ENCODE measurements around the gene VRK1. TPM values are rescaled to one million over a fixed set of nuclear protein-coding genes. Genes with fewer than 3 reads are reported as not detected.

The VRK1 gene
- total RNA-seq, 2 experiments from 2014 or later = 71.1 to 76.5 TPM

DNA sequence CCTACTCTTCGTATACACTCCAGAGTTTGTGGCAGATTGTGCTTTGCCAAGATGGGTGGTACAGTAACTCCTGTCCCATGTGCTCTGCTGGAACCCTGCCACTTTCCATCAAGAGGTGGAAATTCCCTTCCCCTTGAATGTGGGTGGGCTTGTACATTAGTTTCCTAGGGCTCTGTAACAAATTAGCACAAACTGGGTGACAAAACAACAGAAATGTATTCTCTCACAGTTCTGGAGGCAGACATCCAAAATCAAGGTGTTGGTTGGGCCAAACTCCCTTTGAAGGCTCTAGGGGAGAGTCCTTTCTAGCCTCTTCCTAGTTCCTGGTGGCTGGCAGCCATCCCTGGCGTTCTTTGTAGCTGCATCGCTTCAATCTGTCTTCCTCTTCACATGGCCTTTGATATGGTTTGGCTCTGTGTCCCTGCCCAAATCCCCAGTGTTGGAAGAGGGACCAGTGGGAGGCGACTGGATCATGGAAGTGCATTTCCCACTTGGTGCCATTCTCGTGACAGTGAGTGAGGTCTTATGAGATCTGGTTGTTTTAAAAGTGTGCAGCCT, 117.5 kb downstream of the VRK1 start:
- Mint-ChIP-seq H3K4me3 (no peak overlapping the region), H3K4me1 (ENCODE audit: low read depth) (peaks cover 15% of the 10 kb centered on the region), H3K36me3 (ENCODE audit: low read depth) (peaks cover 9% of the 10 kb centered on the region), H3K9me3 (ENCODE audit: insufficient read depth) (peaks cover 7% of the 10 kb centered on the region), H3K27me3 (ENCODE audit: low read depth) (no peaks in the 10 kb centered on the region), H3K27ac (no peak overlapping the region)
- ChIA-PET CTCF (no interaction called here), POLR2A (no interaction called here)
- no peak for ATAC-seq
- no peak for DNase-seq

DNA sequence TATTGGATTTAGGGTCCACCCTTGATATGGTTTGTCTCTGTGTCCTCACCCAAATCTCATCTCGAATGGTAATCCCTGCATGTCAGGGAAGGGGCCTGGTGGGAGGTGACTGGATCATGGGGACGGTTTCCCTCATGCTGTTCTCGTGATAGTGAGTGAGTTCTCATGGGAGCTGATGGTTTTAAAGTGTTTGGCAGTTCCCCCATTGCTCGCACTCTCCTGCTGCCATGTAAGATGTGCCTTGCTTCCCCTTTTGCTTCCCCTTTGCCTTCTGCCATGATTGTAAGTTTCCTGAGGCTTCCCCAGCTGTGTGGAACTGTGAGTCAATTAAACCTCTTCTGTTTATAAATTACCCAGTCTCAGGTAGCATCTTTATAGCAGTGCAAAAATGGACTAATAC, 118.3 kb downstream of the VRK1 start:
- no peak for DNase-seq
- no peak for ATAC-seq
- H3K4me3 Mint-ChIP-seq = no peak overlapping the region
- H3K9me3 Mint-ChIP-seq (ENCODE audit: insufficient read depth) = no peaks in the 10 kb centered on the region
- H3K36me3 Mint-ChIP-seq (ENCODE audit: low read depth) = peaks cover 4% of the 10 kb centered on the region
- ChIA-PET POLR2A (no interaction called here), CTCF (no interaction called here)
- H3K27me3 Mint-ChIP-seq (ENCODE audit: low read depth) = no peaks in the 10 kb centered on the region
- H3K27ac Mint-ChIP-seq = no peak overlapping the region
- H3K4me1 Mint-ChIP-seq (ENCODE audit: low read depth) = peaks cover 15% of the 10 kb centered on the region

DNA sequence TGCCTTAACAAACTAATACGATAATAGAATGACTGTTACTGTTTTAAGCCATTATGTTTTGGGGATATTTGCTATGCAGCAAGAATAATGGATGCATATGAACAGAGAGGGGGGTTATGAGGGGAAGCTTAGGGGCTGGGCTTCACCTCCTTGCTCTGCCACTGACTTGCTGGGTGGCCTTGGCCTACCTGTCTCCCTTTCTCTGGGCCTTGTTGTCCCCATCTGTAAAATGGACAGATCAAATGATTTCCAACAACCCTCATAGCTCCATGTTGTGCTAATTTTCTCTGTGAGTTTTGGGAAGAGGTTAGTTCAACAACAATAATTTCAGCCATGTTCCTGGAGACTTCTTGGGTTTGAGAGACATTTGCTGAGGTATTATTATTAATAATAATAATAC, 119.6 kb downstream of the VRK1 start:
- Mint-ChIP-seq H3K27ac (no peak overlapping the region), H3K27me3 (ENCODE audit: low read depth) (no peaks in the 10 kb centered on the region), H3K4me3 (no peak overlapping the region), H3K36me3 (ENCODE audit: low read depth) (peaks cover 3% of the 10 kb centered on the region), H3K4me1 (ENCODE audit: low read depth) (peaks cover 10% of the 10 kb centered on the region), H3K9me3 (ENCODE audit: insufficient read depth) (no peaks in the 10 kb centered on the region)
- POLR2A ChIA-PET = no interaction called here
- ATAC-seq (no peak), DNase-seq (no peak)
- CTCF ChIA-PET = no interaction called here

DNA sequence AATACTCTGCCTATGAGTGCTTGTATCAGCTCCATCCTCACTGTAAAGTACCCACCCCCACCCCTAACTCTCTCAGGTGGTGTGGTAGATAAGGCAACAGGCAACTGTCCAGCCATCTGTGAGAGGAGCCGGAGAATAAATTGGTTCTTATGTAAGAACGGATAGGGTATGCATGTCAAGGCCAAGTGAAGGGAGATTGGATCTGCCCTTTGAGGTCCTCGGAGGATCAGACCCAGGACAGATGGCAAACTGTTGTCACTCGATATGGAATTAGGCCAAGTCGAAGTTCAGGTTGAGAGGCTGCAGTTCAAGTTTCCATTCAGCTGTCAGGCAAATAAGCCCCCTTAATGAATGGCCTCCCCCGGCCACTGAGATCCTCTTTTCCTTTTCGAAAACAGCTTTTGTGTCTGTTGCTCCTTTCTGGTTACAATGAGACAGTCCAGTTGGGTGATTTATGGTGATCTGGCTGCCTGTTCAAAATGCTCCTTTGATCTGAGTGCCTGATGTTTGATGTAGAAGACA, 120.3 kb downstream of the VRK1 start:
- no peaks in the 10 kb centered on the region for H3K27me3 Mint-ChIP-seq (ENCODE audit: low read depth)
- ChIA-PET CTCF (no interaction called here), POLR2A (no interaction called here)
- H3K9me3 Mint-ChIP-seq (ENCODE audit: insufficient read depth) = no peaks in the 10 kb centered on the region
- H3K27ac Mint-ChIP-seq = no peak overlapping the region
- peaks cover 2% of the 10 kb centered on the region for H3K4me1 Mint-ChIP-seq (ENCODE audit: low read depth)
- H3K4me3 Mint-ChIP-seq = no peak overlapping the region
- no peak for ATAC-seq
- DNase-seq = no peak
- H3K36me3 Mint-ChIP-seq (ENCODE audit: low read depth) = peaks cover 3% of the 10 kb centered on the region

DNA sequence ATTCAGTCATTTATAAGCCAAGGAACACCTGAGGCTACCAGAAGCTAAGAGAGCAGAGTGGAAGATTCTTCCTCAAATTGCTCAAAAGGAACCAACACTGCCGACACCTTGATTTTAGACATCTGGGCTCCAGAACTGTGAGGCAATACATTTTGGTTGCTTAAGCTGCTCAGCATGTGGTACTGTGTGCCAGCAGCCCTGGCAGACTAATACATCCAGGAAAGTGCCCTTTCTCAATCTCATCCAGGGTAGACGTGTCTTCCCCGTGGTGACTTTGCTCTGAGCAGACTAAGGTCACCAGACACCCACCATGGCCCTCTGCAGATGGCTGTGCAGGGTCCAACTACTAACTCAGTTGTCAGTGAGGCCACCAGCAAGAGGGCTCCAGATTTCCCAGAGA, 122.8 kb downstream of the VRK1 start:
- ATAC-seq = no peak

DNA sequence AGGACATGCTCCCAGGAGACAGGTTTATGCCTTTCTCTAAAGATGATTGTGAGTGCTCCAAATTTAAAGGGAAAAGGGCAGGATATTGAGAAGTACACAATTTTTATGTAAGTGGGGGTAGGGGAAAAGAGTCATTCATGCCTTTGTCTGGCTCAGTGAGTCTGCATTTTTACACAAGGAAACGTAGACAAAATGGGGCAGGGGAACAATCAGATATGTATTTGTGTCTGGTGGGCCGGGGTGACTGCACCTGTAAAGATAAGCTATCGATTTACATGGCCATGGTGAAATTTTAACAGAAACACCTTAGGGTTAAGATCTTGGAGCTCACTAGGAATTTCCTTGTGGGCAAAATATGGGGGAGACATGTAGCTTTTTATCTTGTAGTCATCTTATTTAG, 123.6 kb downstream of the VRK1 start:
- Mint-ChIP-seq H3K27me3 (ENCODE audit: low read depth) (no peaks in the 10 kb centered on the region), H3K9me3 (ENCODE audit: insufficient read depth) (no peaks in the 10 kb centered on the region), H3K27ac (no peak overlapping the region), H3K4me3 (no peak overlapping the region), H3K36me3 (ENCODE audit: low read depth) (peaks cover 3% of the 10 kb centered on the region), H3K4me1 (ENCODE audit: low read depth) (no peaks in the 10 kb centered on the region)
- ChIA-PET CTCF (no interaction called here), POLR2A (no interaction called here)
- ATAC-seq (no peak), DNase-seq (no peak)

More for the DNA sequence above, 122.8 kb downstream of the VRK1 start:
- Mint-ChIP-seq H3K36me3 (ENCODE audit: low read depth) (peaks cover 3% of the 10 kb centered on the region), H3K4me1 (ENCODE audit: low read depth) (no peaks in the 10 kb centered on the region), H3K27me3 (ENCODE audit: low read depth) (no peaks in the 10 kb centered on the region), H3K4me3 (no peak overlapping the region), H3K9me3 (ENCODE audit: insufficient read depth) (no peaks in the 10 kb centered on the region), H3K27ac (no peak overlapping the region)
- POLR2A ChIA-PET = no interaction called here
- CTCF ChIA-PET = interaction anchor here (1.0 kb wide), 1 partner anchor 29 kb away, joined by 3 read pairs; no protein-coding TSS in a partner anchor
- no peak for DNase-seq

DNA sequence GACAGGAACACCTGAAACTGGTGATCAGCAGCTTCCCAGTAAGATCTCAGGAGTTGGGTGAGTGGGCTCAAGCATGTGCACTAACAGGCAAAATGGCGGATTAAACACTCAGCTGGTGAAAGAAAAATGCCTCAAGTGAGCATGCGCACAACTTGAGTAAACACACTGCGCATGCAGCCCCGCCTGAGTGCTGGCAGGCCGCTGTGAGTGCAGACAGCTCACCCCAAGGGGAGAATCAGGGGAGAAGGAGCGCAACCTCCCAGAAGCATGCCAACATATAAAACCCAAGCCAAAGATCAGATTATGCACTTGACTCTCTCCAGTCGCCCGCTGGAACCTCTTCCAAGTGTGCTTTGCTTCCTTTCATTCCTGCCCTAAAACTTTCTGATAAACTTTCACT, 125.8 kb downstream of the VRK1 start:
- H3K4me3 Mint-ChIP-seq = no peak overlapping the region
- CTCF ChIA-PET = no interaction called here

DNA sequence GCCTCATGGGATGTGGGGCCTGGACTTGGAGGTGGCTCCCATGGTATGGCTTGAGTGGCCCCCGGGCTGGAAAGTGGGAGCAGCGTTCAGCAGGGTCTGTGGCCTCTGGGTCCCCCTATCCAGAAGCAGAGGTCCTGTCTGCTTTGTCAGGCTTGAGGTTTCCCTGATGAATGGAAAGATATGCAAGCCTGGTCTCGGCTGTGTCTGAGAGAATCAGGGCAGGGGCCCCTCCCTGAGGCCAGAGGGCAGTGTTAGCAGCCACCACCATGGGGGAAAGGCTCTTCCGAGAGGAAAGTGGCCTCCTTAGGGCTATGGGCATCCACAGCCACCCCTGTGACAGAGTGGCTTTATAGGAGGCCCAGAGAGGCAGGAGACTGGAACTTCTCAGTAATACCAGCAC, 128.2 kb downstream of the VRK1 start:
- Mint-ChIP-seq H3K27ac (no peak overlapping the region), H3K27me3 (ENCODE audit: low read depth) (no peaks in the 10 kb centered on the region), H3K9me3 (ENCODE audit: insufficient read depth) (no peaks in the 10 kb centered on the region), H3K4me1 (ENCODE audit: low read depth) (no peaks in the 10 kb centered on the region), H3K36me3 (ENCODE audit: low read depth) (no peaks in the 10 kb centered on the region), H3K4me3 (no peak overlapping the region)
- ChIA-PET CTCF (no interaction called here), POLR2A (no interaction called here)
- DNase-seq (no peak), ATAC-seq (no peak)

More for the DNA sequence above, 125.8 kb downstream of the VRK1 start:
- no peaks in the 10 kb centered on the region for H3K9me3 Mint-ChIP-seq (ENCODE audit: insufficient read depth)
- POLR2A ChIA-PET = no interaction called here
- no peaks in the 10 kb centered on the region for H3K27me3 Mint-ChIP-seq (ENCODE audit: low read depth)
- ATAC-seq (no peak), DNase-seq (no peak)
- no peaks in the 10 kb centered on the region for H3K4me1 Mint-ChIP-seq (ENCODE audit: low read depth)
- H3K36me3 Mint-ChIP-seq (ENCODE audit: low read depth) = peaks cover 3% of the 10 kb centered on the region
- H3K27ac Mint-ChIP-seq = no peak overlapping the region

DNA sequence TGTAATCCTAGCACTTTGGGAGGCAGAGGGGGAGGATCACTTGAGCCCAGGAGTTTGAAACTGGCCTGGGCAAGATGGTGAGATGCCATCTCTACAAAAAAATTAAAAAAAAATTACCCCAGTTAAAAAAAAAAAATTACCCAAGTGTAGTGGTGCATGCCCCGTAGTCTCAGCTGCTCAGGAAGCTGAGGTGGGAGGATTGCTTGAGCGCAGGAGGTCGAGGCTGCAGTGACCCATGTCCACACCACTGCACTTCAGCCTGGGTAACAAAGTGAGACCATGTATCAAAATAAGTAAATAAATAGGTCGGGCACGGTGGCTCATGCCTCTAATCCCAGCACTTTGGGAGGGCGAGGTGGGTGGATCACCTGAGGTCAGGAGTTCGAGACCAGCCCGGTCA, 128.8 kb downstream of the VRK1 start:
- no peaks in the 10 kb centered on the region for H3K4me1 Mint-ChIP-seq (ENCODE audit: low read depth)
- ChIA-PET CTCF (no interaction called here), POLR2A (no interaction called here)
- H3K27me3 Mint-ChIP-seq (ENCODE audit: low read depth) = no peaks in the 10 kb centered on the region
- H3K36me3 Mint-ChIP-seq (ENCODE audit: low read depth) = no peaks in the 10 kb centered on the region
- DNase-seq (no peak), ATAC-seq (no peak)
- H3K4me3 Mint-ChIP-seq = no peak overlapping the region
- no peaks in the 10 kb centered on the region for H3K9me3 Mint-ChIP-seq (ENCODE audit: insufficient read depth)
- no peak overlapping the region for H3K27ac Mint-ChIP-seq

DNA sequence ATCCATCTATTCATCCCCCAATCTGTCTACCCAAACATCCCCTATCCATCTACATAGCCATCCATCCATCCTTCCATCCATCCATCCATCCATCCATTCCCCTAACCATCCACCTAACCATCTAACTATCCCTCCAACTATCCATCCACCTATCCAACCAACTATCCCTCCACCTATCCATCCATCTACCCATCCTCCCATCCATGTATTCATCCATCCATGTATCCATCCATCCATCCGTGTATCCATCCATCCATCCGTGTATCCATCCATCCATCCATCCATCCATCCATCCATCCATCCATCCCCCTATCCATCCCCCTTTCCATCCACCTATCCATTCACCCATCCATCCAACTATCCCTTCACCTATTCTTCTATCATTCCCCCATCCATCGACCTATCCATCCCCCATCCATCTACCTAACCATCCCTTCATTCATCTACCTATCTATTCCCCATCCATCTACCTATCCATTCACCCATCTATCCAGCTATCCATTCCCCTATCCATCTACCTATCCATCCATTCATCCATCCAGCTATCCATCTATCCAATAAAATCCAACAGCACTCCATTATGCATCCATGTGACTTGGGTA, 131.7 kb downstream of the VRK1 start:
- Mint-ChIP-seq H3K27me3 (ENCODE audit: low read depth) (no peaks in the 10 kb centered on the region), H3K4me3 (no peak overlapping the region), H3K36me3 (ENCODE audit: low read depth) (no peaks in the 10 kb centered on the region), H3K4me1 (ENCODE audit: low read depth) (no peaks in the 10 kb centered on the region), H3K9me3 (ENCODE audit: insufficient read depth) (no peaks in the 10 kb centered on the region), H3K27ac (no peak overlapping the region)
- ATAC-seq = no peak
- ChIA-PET CTCF (no interaction called here), POLR2A (no interaction called here)
- no peak for DNase-seq

DNA sequence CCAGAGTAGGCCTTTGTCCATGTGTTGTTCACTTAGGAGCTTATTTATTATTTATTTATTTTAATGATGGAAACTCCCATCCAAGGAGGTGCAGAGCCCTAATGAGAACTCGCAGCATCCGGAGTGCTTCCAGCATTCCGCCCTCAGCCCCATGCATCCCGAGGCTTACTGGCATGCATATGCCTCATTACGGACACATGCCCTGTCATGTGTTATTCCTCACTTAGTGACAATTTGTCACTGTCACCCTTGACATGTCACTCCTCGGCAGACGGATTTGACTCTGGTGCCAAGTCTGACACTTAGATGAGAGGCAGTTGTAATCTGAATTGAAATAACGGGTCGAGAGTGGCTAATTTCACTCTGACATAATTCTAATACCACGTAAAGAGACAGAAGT, 132.8 kb downstream of the VRK1 start:
- POLR2A ChIA-PET = no interaction called here
- no peak for DNase-seq
- no peaks in the 10 kb centered on the region for H3K9me3 Mint-ChIP-seq (ENCODE audit: insufficient read depth)
- H3K36me3 Mint-ChIP-seq (ENCODE audit: low read depth) = no peaks in the 10 kb centered on the region
- H3K27ac Mint-ChIP-seq = no peak overlapping the region
- H3K4me1 Mint-ChIP-seq (ENCODE audit: low read depth) = no peaks in the 10 kb centered on the region
- CTCF ChIA-PET = no interaction called here
- H3K27me3 Mint-ChIP-seq (ENCODE audit: low read depth) = no peaks in the 10 kb centered on the region
- H3K4me3 Mint-ChIP-seq = no peak overlapping the region
- ATAC-seq = no peak

DNA sequence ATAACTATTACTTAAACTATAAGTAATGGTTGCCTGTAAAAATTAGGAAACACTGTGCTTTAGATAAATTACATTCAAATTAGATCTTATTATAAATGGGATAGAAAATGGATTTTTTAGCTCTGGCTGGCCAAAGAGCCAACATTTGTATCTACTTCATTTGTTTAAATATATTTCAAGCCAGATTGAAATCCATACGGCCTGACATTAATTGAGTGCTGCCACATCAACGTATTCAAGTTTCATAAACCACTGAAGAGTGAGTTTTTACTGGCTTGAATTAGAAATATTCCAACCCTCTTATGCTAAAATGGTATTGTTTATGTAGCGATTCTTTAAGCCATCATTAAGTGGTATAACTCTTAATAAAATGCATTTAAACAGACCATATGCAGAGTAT, 133.3 kb downstream of the VRK1 start:
- no peak for DNase-seq
- Mint-ChIP-seq H3K9me3 (ENCODE audit: insufficient read depth) (no peaks in the 10 kb centered on the region), H3K36me3 (ENCODE audit: low read depth) (no peaks in the 10 kb centered on the region), H3K4me1 (ENCODE audit: low read depth) (no peaks in the 10 kb centered on the region), H3K4me3 (no peak overlapping the region), H3K27me3 (ENCODE audit: low read depth) (no peaks in the 10 kb centered on the region), H3K27ac (no peak overlapping the region)
- CTCF ChIA-PET = no interaction called here
- no peak for ATAC-seq
- POLR2A ChIA-PET = no interaction called here

Data from activated CD8-positive, alpha-beta T cell treated with anti-CD3 and anti-CD28 coated beads, Interleukin-2, amount 10 ng/mL, durations not matched to agents 7 days and 5 days (primary cell).